ENCODE data around the gene GSTO2. TPM values are rescaled to one million over a fixed set of nuclear protein-coding genes. Genes with fewer than 3 reads are reported as not detected.

GSTO2 gene
- total and polyA plus RNA-seq, 10 donors = 0.32 to 1.4 (median 0.91) TPM

DNA sequence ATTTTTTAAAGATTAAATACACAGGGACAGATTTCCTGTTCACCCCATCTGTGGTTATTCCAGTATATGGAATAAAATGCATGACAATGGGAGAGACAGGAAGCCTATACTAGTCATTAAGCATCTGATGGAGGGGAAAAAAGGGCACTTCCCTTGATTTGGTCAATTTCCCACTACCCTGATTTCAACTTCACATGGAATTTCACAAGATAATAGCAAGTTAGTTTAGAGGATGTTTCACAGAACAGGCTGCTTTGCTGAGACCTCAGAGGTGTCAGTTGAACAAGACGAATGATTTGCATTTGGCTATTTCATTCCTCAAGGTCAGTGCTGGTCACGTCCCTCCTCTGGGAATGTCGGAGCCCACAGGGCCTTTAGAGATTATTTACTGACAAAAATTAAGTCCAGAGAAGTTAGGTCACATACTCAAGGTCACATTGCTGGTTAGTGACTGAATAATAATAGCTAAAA lies 74.0 kb downstream of the GSTO2 start:
- intact Hi-C loops (cut with DNase I; ENCODE audit: low total_unique reads) = no loop called here
- WGBS, 5 donors = 51 to 71% (median 59%) methylated on average over 3 of the region's 3 CpGs
- TF ChIP-seq POLR2A (IDR thresholded peaks at IDR 0.05) (no peak), POLR2AphosphoS5 (IDR thresholded peaks at IDR 0.05) (no peak)
- TF ChIP-seq, protein P1, sequence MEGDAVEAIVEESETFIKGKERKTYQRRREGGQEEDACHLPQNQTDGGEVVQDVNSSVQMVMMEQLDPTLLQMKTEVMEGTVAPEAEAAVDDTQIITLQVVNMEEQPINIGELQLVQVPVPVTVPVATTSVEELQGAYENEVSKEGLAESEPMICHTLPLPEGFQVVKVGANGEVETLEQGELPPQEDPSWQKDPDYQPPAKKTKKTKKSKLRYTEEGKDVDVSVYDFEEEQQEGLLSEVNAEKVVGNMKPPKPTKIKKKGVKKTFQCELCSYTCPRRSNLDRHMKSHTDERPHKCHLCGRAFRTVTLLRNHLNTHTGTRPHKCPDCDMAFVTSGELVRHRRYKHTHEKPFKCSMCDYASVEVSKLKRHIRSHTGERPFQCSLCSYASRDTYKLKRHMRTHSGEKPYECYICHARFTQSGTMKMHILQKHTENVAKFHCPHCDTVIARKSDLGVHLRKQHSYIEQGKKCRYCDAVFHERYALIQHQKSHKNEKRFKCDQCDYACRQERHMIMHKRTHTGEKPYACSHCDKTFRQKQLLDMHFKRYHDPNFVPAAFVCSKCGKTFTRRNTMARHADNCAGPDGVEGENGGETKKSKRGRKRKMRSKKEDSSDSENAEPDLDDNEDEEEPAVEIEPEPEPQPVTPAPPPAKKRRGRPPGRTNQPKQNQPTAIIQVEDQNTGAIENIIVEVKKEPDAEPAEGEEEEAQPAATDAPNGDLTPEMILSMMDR (IDR thresholded peaks at IDR 0.05 in 8 of 11, conservative IDR thresholded peaks at IDR 0.05 in 3 of 11) = no peak
- Histone ChIP-seq H3K27ac (peak overlapping the region in 6 of 8 donors; percentile 6 to 70 (median 42)), H3K4me3 (no peak overlapping the region), H3K36me3 (no peaks in the 10 kb centered on the region), H3K4me1 (peaks cover 4 to 42% (median 27%) of the 10 kb centered on the region in 6 donors), H3K27me3 (replicated peaks in 1 of 7) (no peaks in the 10 kb centered on the region), H3K9me3 (no peaks in the 10 kb centered on the region)
- DNase-seq = no peak

DNA sequence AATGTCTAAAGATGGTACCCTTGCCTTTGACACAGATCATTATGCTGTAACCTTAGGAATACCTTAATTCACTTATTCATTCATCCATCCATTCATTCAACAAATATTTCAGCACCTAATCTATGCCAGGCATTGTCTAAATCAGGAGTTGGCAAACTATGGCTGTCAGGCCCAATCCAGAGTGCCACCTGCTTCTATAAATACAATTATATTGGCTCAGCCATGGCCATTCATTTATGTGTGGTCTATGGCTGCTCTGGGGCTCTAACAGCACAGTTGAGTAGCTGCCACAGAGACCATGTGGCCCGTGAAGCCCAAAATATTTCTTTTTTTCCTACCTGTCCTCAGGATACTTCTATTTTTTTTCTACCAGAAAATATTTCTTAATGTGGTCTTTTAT lies 75.2 kb downstream of the GSTO2 start:
- 94 to 100% (median 97%) methylated on average over 1 of the region's 1 CpG for WGBS, 5 donors
- Histone ChIP-seq H3K9me3 (no peaks in the 10 kb centered on the region), H3K4me3 (no peak overlapping the region), H3K4me1 (peaks cover 4 to 50% (median 28%) of the 10 kb centered on the region in 6 donors), H3K27ac (peak overlapping the region in 1 of 8 donors; percentile 70), H3K27me3 (replicated peaks in 1 of 7) (no peaks in the 10 kb centered on the region), H3K36me3 (no peaks in the 10 kb centered on the region)
- TF ChIP-seq, protein P1 (IDR thresholded peaks at IDR 0.05 in 8 of 11, conservative IDR thresholded peaks at IDR 0.05 in 3 of 11) = no peak
- TF ChIP-seq POLR2AphosphoS5 (IDR thresholded peaks at IDR 0.05) = no peak
- no peak for TF ChIP-seq POLR2A (IDR thresholded peaks at IDR 0.05)
- intact Hi-C loops (cut with DNase I; ENCODE audit: low total_unique reads) = no loop called here
- no peak for DNase-seq

DNA sequence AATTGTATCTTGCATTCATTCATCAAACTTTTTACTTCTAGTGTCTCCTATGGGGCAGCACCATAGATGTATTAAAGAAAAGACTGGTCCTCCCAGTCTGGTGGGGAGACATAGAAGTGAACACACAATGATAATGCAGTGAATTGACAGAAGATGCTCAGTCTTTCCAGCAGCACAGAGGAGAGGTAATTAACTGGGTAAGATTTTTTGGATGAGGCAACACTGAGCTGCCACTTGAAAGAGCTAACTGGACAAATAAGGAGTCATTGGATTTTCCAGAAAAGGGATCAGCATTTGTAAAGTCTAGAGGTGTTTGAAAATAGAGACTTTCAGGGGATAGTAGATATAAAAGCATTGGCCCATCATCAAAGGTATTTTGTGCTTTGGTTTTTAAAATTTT lies 76.5 kb downstream of the GSTO2 start:
- Histone ChIP-seq H3K9me3 (no peaks in the 10 kb centered on the region), H3K27me3 (replicated peaks in 1 of 7) (no peaks in the 10 kb centered on the region), H3K4me1 (peaks cover 9 to 50% (median 29%) of the 10 kb centered on the region in 6 donors), H3K4me3 (no peak overlapping the region), H3K36me3 (no peaks in the 10 kb centered on the region), H3K27ac (peak overlapping the region in 2 of 8 donors; percentile 37 to 72)
- TF ChIP-seq, protein P1 (IDR thresholded peaks at IDR 0.05 in 8 of 11, conservative IDR thresholded peaks at IDR 0.05 in 3 of 11) = no peak
- TF ChIP-seq POLR2AphosphoS5 (IDR thresholded peaks at IDR 0.05) = no peak
- TF ChIP-seq POLR2A (IDR thresholded peaks at IDR 0.05) = no peak
- DNase-seq = no peak
- intact Hi-C loops (cut with DNase I; ENCODE audit: low total_unique reads) = no loop called here

DNA sequence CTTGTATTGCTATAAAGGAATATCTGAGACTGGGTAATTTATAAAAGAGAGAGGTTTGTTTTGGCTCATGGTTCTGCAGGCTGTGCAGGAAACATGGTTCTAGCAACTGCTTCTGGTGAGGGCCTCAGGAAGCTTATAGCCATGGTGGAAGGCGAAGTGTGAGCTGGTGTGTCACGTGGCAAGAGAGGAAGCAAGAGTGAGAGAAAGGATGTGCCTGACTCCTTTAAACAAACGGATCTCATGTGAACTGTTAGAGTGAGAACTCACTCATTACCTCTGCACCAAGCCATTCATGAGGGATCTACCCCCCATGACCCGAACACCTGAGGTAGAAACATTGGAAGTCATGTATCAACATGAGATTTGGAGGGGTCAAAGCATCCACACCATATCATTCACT lies 77.0 kb downstream of the GSTO2 start:
- H3K36me3 ChIP-seq = no peaks in the 10 kb centered on the region
- no peaks in the 10 kb centered on the region for H3K27me3 ChIP-seq (replicated peaks in 1 of 7)
- no peaks in the 10 kb centered on the region for H3K9me3 ChIP-seq
- H3K4me3 ChIP-seq = no peak overlapping the region
- no peak for TF ChIP-seq POLR2AphosphoS5 (IDR thresholded peaks at IDR 0.05)
- TF ChIP-seq POLR2A (IDR thresholded peaks at IDR 0.05) = no peak
- TF ChIP-seq, protein P1 (IDR thresholded peaks at IDR 0.05 in 8 of 11, conservative IDR thresholded peaks at IDR 0.05 in 3 of 11) = no peak
- peak overlapping the region in 4 of 8 donors; percentile 14 to 72 (median 46) for H3K27ac ChIP-seq
- no peak for DNase-seq
- intact Hi-C loops (cut with DNase I; ENCODE audit: low total_unique reads) = no loop called here
- 33 to 40% (median 34%) methylated on average over 4 of the region's 4 CpGs for WGBS, 5 donors
- peaks cover 9 to 51% (median 32%) of the 10 kb centered on the region in 6 donors for H3K4me1 ChIP-seq
